PC-3 (cell line): ENCODE measurements around the gene CNTN6. TPM values are rescaled to one million over a fixed set of nuclear protein-coding genes. Genes with fewer than 3 reads are reported as not detected.

Experiments used
- ATAC-seq: fragments of 200-7000 bp; cut with Tn5 transposase; 2 replicates; pipeline ENCODE4 v1.9.1; 2020; ENCODE audit warnings: mild to moderate bottlenecking, moderate library complexity
- BruUV-seq: library from RNA; stranded (reverse); fragments of 400-500 nt; replicated peaks from 2 replicates; lab custom pipeline; 2021; lab: Mats Ljungman, UMichigan
- CTCF ChIA-PET: fragments of 300-600 bp; sonication (Branson Sonifier 250); formaldehyde crosslinking; loops from one replicate; lab custom pipeline; 2022; ENCODE audit warnings: antibody characterized with exemption; lab: Charles Lee
- POLR2A ChIA-PET: fragments of 300-600 bp; sonication (Branson Sonifier 250); formaldehyde crosslinking; loops from one replicate; lab custom pipeline; 2022; ENCODE audit warnings: antibody characterized with exemption; ENCODE audit not compliant: unreplicated experiment; lab: Charles Lee
- DNase-seq: peaks from one replicate; pipeline ENCODE4 v3.0.0-alpha.2; 2015
- H2AFZ ChIP-seq: fragments of 300-600 bp; sonication (generic); 2 replicates; pipeline ENCODE4 v1.6.0; 2016; ENCODE audit warnings: antibody characterized with exemption, low read length
- H3F3A ChIP-seq: fragments of 300-600 bp; sonication (generic); one replicate; pipeline ENCODE4 v1.6.0; 2017; ENCODE audit warnings: antibody characterized with exemption, low read length, control low read depth, mild to moderate bottlenecking; ENCODE audit not compliant: unreplicated experiment
- H3K27ac ChIP-seq: fragments of 300-600 bp; sonication (generic); 2 replicates; pipeline ENCODE4 v1.5.1; 2016; ENCODE audit warnings: mild to moderate bottlenecking, low read length
- H3K27me3 ChIP-seq: fragments of 300-600 bp; sonication (generic); 2 replicates; pipeline ENCODE4 v1.6.1; 2016; ENCODE audit warnings: low read length, mixed read lengths
- H3K36me3 ChIP-seq: fragments of 300-600 bp; sonication (generic); 2 replicates; pipeline ENCODE4 v1.6.1; 2016; ENCODE audit warnings: low read depth, mixed run types, low read length, mixed read lengths
- H3K4me1 ChIP-seq: fragments of 300-600 bp; sonication (generic); 2 replicates; pipeline ENCODE4 v1.5.1; 2016; ENCODE audit warnings: low read length; ENCODE audit not compliant: insufficient read depth
- H3K4me2 ChIP-seq: fragments of 300-600 bp; sonication (generic); 2 replicates; pipeline ENCODE4 v1.6.0; 2016; ENCODE audit warnings: low read length
- H3K4me3 ChIP-seq: fragments of 300-600 bp; sonication (generic); 2 replicates; pipeline ENCODE4 v1.5.1; 2016; ENCODE audit warnings: mild to moderate bottlenecking, low read length, mixed read lengths
- H3K79me2 ChIP-seq: fragments of 300-600 bp; sonication (generic); 2 replicates; pipeline ENCODE4 v1.6.1; 2017; ENCODE audit warnings: low read length, mixed read lengths
- H3K9ac ChIP-seq: fragments of 300-600 bp; sonication (generic); 2 replicates; pipeline ENCODE4 v1.6.0; 2016; ENCODE audit warnings: mild to moderate bottlenecking, low read length
- H3K9me2 ChIP-seq: fragments of 300-600 bp; sonication (generic); replicated peaks from 2 replicates; pipeline ENCODE4 v1.6.1; 2016; ENCODE audit warnings: mixed run types, low read length, mixed read lengths
- H3K9me3 ChIP-seq: fragments of 300-600 bp; sonication (generic); 2 replicates; pipeline ENCODE4 v1.6.1; 2016; ENCODE audit warnings: low read length, mixed read lengths
- H4K20me1 ChIP-seq: fragments of 300-600 bp; sonication (generic); 2 replicates; pipeline ENCODE4 v1.6.1; 2016; ENCODE audit warnings: low read length, mixed read lengths
- CTCF ChIP-seq: fragments of 300-600 bp; sonication (generic); conservative IDR thresholded peaks from 2 replicates; pipeline ENCODE4 v1.5.1; 2017; ENCODE audit warnings: antibody characterized with exemption, low read depth, mild to moderate bottlenecking, low read length
- EZH2 ChIP-seq: fragments of 300-600 bp; sonication (generic); IDR thresholded peaks from one replicate; pipeline ENCODE4 v1.6.1; 2017; ENCODE audit warnings: antibody characterized with exemption, mild to moderate bottlenecking, low read length; ENCODE audit not compliant: unreplicated experiment
- EZH2phosphoT487 ChIP-seq: fragments of 300-600 bp; sonication (generic); IDR thresholded peaks from 2 replicates; pipeline ENCODE4 v1.6.1; 2018; ENCODE audit warnings: mild to moderate bottlenecking, antibody characterized with exemption, low read length, borderline replicate concordance
- intact Hi-C: fragments of 100-400 bp; cut with micrococcal nuclease; formaldehyde crosslinking; loops from 2 replicates; pipeline ENCODE4 v1.9.0; 2023
- total RNA-seq: library from RNA; depleted of rRNA; stranded (reverse); fragments of >200 nt; gene quantifications from 2 replicates; pipeline ENCODE4 v1.2.3, GENCODE V29; 2014

CNTN6 gene
- total RNA-seq, 1 experiment from 2014 or later, result not detected

GRCh38 chr3:1195947-1196346 lies 103.1 kb downstream of the CNTN6 start:
- Histone ChIP-seq H3K9ac (no peak overlapping the region), H3K79me2 (no peaks in the 10 kb centered on the region), H2AFZ (no peak overlapping the region), H3F3A (no peaks in the 10 kb centered on the region), H3K4me2 (no peak overlapping the region), H3K9me3 (peaks cover 67% of the 10 kb centered on the region; the same call in 1 of the 2 replicates), H3K4me1 (no peaks in the 10 kb centered on the region), H3K36me3 (no peaks in the 10 kb centered on the region), H3K27me3 (no peaks in the 10 kb centered on the region), H3K27ac (no peak overlapping the region), H4K20me1 (no peaks in the 10 kb centered on the region), H3K4me3 (no peak overlapping the region), H3K9me2 (no peaks in the 10 kb centered on the region)
- DNase-seq (no peak), ATAC-seq (no peak)
- TF ChIP-seq EZH2 (no peak), EZH2phosphoT487 (no peak), CTCF (no peak)
- ChIA-PET CTCF (no interaction called here), POLR2A (no interaction called here)
- intact Hi-C loops, result no loop called here
- no TSS peak for BruUV-seq

DNA sequence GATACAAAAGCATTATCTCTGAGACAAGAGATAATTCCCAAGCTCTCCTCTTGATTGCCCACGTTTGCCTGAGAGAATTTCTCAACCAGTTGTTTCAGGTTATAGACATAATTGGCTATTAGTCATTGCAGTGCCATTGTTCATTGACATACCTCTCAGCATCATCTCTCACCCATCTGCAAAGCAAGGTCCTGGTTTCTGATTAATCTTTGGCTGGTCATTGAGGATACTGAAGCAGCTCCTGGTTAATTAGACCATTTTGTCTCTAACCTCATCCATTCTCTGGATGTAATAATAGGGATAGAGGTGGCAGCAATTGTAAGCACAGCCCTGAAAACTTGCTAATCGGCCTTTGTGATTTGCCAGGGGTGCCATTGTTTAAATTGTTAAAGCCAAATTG lies 104.2 kb downstream of the CNTN6 start:
- Histone ChIP-seq H3K9me2 (no peaks in the 10 kb centered on the region), H2AFZ (no peak overlapping the region), H3K4me3 (no peak overlapping the region), H3K4me1 (no peaks in the 10 kb centered on the region), H3K27me3 (no peaks in the 10 kb centered on the region), H3K79me2 (no peaks in the 10 kb centered on the region), H3K27ac (no peak overlapping the region), H3K9ac (no peak overlapping the region), H4K20me1 (no peaks in the 10 kb centered on the region), H3K9me3 (peaks cover 58% of the 10 kb centered on the region; the same call in 1 of the 2 replicates), H3F3A (no peaks in the 10 kb centered on the region), H3K4me2 (no peak overlapping the region), H3K36me3 (no peaks in the 10 kb centered on the region)
- POLR2A ChIA-PET, result no interaction called here
- TF ChIP-seq EZH2phosphoT487 (no peak), EZH2 (no peak), CTCF (no peak)
- BruUV-seq, result no TSS peak
- intact Hi-C loops, result no loop called here
- ATAC-seq (no peak), DNase-seq (no peak)
- CTCF ChIA-PET, result no interaction called here

- intact Hi-C loops, result no loop called here
- H3K9ac ChIP-seq, result no peak overlapping the region
- no TSS peak for BruUV-seq
Observed at GRCh38 chr3:1200371-1200770, 107.5 kb downstream of the CNTN6 start.

More at GRCh38 chr3:1200371-1200770, 107.5 kb downstream of the CNTN6 start:
- Histone ChIP-seq H3K79me2 (no peaks in the 10 kb centered on the region), H3K27ac (no peak overlapping the region), H3K9me3 (peaks cover 46% of the 10 kb centered on the region; the same call in 1 of the 2 replicates), H3K4me2 (no peak overlapping the region), H3K27me3 (no peaks in the 10 kb centered on the region), H3K9me2 (no peaks in the 10 kb centered on the region), H3K4me3 (no peak overlapping the region), H3F3A (no peaks in the 10 kb centered on the region), H3K4me1 (no peaks in the 10 kb centered on the region), H3K36me3 (no peaks in the 10 kb centered on the region), H4K20me1 (no peaks in the 10 kb centered on the region), H2AFZ (no peak overlapping the region)
- ATAC-seq (no peak), DNase-seq (no peak)
- ChIA-PET POLR2A (no interaction called here), CTCF (no interaction called here)
- TF ChIP-seq EZH2phosphoT487 (no peak), EZH2 (no peak), CTCF (no peak)
